NCI-H2196 (cell line): ENCODE results near the gene RARB.

ENCODE experiments used
- DNase-seq: peaks from one replicate; lab custom pipeline; 2025; ENCODE audit not compliant: unreplicated experiment; lab: John Stamatoyannopoulos, UW

RARB gene

DNA sequence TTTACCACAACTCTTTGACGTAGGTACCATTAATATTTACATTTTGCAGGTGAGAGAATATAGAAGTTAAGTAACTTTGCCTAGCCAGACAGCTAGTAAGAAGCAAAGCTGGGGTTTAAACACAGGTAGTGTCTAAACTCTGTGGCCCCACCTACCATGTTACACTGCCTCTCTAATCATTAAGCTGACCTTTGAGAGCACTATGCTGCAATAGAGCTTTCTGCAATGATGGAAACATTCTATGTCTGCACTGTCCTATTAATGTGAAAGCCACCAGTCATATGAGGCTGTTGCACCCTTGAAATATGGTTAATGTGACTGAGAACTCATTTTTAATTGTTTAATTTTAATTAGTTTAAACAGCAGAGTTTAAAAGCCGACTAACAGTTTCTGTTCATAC, 6.3 kb upstream of the RARB start:
- no peak for DNase-seq

DNA sequence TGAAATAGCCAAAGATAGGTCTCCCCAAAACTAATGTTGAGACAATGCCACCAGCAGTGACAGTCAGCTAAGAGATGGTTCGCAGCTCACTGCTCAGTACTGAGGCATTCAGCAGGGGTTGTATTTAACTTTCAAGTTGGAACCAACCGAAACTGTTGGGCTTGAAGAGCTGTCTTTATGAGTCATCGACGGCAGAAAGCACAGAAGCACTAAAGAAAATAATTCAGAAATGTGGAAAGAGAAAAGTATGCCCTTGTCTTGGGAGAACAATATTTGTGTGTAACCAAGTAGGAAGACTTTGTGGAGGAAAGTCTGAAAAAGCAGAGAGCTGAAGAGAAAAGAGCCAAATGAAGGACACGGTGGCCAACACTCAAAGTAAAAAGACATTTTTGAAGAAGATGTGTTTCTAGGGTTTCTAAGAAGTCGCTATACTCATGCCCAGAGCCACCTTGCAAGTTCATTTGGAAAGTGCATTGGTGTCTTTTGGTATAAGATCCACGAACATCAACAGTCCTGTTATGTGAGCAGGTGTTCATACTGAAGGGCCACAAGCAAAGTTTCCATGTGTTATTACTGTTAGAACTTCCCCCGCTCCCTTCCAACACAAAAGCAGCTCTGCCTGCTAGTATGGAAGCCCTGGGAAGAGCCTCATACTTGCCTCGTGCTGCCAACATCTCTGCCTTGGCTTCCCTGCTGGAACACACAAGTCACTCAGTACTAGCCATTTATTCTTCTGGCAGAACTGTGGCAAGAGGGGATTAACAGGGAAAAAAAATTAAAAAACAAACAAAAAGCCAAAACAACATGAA, 4.1 kb upstream of the RARB start:
- no peak for DNase-seq

DNA sequence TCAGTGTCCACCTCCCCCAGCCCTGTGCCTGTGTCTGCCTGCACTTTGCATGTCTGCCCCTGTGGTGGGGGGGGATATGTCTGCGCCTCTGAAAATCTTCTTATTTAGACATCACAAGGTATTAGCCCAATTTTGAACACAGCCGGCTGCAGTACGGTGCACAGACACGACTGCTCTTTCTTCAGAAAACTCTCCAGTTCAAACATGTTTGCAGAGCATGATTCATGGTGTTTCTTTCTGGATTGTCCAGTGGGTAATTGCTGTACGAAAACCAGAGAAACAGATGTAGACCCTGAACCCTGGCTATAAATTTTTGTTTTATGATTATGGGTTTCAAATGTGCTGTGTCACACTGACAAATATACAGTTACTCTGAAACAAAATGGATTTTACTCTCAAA, 3.4 kb upstream of the RARB start:
- DNase-seq: no peak

DNA sequence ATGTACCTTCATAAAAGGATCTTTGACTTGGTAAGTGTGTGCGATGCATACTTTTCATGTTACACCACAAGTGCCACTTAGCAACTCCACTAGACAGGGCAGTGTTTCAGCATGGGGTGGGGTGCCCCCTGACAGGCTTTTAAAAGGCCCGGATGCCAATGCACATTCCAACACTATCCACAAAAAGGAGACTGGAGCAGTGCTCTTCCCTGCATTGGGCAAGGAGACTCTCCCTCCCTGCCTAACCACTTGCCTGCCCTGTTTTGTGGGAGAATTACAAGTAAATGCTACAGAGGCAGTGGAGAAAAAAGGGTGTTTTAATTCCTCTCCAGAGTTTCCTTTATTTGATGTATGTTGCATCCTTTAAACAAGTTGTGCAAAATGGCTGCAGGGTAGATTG, 1.7 kb upstream of the RARB start:
- no peak for DNase-seq

DNA sequence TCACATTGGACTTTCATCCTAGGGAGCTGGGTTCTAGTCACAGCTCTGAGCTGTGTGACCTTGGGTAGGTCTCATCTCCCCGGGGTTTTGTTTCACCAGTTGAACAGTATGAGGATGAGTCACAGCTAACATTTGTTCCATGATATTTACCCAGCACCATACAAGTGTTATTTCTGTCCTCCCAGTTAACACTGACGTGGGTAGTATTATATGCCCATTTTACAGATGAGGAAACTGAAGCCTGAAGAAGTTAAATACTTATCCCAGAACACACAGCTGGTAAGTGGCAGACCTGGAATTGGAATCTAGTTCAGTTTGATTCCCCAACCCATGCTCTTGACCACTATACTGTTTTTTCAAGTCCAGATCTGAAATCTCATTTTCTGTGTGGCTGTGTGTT, 908 bp upstream of the RARB start:
- DNase-seq: no peak

DNA sequence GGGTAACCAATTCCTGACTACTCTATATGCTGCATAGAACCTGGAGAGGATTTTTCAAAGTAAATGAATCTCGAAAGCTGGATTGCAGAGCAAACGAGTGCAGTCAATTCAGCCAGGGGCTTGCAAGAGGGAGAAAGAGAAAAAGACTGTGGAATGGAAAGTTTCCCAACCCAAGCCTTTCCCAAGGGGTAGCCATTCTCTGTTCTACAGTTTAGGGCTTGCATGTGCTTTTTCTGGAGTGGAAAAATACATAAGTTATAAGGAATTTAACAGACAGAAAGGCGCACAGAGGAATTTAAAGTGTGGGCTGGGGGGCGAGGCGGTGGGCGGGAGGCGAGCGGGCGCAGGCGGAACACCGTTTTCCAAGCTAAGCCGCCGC, 511 bp upstream of the RARB start:
- no peak for DNase-seq

DNA sequence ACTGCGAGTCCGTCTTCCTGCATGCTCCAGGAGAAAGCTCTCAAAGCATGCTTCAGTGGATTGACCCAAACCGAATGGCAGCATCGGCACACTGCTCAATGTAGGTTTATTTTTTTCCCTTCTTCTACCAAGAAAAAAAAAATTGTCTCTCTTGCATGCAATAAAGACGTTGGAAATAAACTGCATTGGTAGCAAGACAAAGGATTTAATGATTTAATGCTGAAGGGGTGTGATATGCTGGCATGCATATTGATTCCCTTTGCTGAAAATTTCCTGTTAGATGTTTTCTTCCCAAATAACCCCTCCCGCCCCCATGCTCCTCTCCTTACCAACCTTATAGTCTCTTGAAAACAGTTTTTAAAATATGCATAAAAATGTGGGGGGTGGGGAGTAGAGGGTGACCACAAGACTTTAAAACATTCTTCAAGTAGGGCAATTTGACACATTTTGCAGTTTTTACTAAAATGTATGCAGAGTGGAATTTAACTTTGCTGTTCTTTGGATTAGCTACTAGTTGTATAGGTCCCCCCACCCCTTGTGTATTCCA, 799 bp downstream of the RARB start:
- DNase-seq: no peak

DNA sequence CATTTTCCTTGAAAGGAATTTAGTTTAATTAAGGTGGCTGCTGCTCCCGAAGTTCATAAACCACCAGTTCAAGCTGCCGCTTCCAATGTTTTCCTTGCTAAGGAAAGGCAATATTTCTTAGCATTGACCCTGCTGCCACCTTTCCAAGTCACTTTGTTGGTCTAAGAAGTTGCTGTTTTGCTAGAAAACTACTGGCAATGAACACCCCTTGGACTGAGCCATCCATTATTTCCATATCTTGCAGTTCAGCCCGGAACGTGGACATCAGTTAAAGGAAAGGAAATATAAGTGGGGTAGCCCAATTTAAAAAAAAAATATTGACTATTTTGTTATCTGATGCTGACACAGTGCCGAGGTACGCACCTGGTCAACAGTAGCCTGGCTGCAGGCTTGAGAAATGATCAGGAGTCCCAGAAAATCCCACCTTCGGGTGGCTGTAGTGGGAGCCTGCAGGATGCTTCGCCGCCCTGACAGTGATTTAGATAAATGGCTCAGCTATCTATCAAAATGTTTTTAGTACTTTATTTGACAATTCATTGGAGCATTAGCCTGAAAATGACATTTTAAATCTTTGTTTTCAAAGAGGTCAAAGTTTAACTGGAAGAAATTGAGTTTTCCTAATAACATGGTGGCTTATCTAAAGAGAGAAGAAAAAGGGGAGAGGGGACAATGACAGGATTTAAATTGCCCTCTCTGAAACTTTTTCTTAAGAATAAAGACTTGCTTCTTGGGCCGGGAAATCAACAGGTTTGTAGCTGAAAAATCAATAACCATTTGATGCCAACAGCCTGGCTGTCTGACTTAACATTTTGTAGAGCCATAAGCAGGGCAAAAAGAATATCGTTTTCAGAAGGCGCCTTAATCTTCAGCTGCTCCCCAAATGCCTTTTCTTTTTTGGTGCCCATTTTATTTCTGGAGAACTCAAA, 1.6 kb downstream of the RARB start:
- no peak for DNase-seq

DNA sequence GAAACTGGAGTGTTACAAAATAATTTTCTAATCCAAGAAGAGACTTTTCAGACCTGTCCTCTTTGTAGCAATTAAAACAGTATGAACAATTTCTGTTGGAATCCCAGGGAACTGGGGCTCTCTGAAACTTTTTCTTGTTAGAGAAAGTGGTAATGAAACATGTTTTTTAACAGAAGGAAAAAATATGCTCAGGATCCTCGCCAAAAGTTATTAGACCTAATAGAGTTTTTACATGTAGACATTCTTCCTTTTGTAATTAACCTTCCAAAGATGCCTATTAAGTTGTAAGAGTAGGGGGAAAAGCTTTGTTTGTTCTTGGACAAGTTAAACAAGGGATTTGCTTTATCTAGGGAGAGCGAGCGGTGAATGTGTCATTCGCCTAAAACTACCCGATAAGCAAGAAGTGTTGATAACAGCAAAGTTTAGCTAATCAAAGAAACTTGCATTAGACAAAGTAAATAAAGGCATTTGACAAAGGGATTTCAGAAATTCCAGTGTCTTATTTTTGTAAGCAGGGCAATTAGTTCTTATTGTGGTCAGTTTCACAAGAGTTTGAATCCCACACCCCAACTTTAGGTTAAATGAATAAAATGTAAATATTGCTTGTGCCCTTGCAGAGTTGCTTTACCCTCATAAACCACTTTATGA, 2.3 kb downstream of the RARB start:
- DNase-seq: no peak

DNA sequence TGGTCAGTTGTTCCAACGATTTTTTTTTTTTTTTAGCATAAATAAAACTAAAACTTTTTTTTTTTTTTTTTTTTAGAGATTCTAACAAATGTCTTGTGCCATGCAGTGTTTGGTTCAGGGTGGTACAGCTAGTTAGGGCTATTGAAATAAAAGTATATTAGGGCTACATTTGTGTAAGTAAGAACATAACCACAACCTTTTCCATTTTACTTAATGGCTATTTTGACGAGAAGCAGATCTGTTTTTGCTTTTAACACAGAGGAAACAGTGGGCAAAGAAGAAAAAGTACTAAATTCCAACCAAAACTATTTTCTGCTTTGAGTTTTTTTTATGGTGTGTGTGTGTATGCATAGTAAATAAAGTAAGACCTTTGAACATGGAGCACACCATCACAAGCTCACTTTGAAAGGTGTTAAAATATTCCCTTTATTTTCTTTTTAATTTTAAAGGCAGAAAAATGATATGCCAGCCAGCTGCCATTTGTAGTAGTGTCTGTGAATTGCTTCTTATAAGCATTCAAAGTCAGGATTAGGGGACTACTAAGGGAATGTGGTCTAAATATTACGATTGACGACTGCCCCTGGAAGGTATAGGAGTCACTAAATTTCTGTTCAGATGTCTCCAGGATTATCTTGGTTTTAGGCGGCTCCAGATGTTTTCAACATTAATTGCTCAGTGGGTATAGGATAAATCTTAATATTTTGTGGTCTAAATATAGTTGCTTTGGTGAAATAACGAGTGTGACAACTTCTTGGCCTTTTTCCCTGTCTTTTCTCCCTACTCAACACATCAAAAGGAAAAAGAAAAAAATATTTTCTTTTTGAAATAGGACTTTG, 3.1 kb downstream of the RARB start:
- DNase-seq: no peak

DNA sequence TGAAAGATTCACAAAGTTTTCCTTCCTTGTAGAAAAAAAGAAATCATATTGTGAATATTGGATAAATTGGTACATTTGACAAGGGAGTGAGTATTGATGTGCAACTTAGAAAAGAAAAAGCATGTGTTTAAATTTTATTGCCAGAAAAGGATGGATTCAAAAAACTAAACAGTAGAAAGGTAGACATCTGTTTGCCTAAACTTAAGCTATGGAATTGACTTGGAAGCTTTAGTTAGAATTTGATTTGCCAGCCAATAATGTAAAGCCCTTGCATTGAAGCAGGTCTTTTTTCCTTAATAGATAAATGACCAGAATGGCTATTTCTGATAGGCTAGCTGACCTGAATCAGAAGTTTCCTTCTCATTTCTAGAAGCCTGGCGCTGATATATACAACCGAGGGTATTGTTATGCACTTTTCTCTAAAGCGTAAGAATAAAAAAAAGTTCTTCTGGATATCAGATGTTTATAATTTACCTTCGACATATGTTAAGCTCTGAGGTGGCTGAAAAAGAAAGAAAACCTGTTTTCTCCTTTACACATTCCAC, 4.2 kb downstream of the RARB start:
- no peak for DNase-seq

DNA sequence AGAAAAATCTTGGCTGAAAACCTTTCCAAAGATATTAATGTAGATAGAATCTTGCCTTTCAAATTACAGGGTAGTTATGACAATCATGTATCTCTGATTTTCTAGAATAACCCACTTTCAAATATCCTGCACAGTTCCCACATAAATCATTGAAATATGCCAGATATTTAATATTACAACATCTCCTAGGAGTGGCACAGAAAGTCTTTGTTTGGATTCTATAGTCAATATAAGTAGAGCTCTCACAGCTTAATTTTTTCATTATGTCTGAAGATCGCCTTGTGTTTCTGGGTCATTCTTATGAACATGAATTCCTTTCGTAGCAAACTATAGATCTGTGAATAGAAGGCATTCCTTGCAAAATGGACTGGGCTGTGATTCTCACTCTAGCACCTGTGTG, 5.0 kb downstream of the RARB start:
- DNase-seq: no peak

DNA sequence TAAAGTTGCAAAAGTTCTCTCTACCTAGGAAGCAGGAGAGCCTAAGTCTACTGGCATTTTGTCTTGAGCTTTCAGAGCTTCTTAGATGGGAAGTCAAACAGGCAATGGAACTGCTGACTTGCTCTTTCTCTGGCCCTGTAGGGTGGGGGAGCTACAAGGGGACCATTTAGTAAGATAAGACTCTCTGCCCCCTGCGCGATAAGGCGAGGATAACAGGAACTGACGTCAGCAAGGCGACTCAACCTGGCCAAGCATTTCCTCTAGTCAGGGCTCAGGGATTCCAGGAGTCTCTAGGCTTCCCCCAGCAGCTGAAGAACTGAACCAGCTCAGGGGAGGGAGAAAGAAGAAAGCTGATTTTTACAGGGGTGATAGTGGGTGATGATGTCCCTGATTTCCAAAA, 5.8 kb downstream of the RARB start:
- DNase-seq: no peak

DNA sequence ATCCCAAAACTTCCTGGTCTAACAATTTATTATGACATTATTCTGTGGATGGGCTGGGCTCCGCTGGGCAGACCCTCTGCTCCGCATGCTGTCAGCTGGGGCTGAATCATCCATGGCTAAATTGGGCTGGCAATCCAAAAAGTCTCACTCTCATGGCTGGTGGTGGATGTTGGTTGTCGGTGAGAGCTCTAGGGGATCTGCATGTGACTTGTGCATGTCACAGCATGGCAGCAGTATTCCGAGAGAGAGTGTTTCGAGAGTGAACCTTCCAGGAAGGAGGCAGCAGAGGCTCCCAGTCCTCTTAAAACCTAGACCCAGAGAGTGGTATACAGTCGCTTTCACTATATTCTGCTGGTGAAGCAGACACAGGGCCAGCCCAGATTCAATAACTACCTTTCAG, 9.9 kb downstream of the RARB start:
- DNase-seq: no peak

DNA sequence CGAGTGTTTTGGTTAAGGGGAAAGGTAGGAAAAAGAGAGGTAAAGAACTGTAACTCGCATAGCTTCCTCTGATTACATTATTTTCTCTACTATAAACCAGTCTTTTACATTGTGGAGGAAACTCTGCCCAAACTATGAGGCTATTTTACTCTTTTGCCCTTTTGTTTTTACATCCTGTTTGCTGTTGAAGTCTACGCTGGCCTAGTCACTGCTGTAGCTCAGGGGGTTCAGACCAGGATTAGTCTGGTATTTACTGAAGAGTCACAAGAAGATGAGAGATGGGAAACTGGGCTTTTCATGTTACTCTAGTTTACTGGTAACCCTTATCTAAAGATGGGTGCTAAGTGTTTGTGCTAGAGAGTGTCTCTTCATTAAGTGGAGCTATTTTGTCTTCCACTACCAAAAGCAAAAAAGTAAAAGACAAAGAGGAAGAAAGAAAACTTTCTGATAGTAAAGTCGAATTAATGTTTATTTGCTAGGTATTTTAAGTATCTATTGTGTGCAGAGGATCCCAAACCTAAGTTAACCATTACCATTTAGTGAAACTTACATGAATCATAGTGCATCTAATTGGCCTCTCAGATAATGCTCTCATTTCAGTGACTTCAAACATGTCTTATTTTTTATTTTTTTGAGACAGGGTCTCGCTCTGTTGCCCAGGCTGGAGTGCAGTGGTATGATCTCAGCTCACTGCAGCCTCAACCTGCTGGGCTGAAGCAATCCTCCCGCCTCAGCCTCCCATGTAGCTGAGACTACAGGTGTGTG, 10.9 kb downstream of the RARB start:
- no peak for DNase-seq

DNA sequence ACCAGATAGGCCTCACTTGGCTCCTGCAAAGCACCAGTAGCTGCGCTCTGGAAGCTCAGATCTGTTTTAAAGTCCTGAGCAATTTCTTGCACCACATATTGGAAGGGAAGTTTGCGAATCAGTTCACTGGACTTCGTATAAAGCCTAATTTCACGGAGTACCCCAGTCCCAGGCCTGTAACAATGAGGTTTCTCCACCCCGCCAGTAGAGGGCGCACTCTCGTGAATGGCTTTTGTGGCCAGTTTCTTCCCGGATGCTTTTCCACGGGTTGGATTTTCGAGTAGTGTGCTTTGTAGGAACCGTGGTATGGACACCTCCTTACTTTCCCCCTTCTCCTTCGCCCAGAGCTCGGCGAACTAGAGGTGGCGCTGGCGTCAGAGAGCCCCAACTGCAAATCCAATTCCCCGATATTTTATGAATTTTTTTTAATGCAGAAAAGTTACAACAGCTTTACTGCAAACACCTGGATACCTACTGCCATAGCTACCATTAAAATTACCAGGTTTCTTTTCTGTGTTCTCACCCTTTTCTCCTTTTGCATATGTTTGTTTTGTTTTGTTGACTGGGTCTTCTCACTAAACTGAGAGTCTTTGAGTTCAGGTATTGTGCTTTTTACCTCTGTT, 13.3 kb downstream of the RARB start:
- DNase-seq: no peak

DNA sequence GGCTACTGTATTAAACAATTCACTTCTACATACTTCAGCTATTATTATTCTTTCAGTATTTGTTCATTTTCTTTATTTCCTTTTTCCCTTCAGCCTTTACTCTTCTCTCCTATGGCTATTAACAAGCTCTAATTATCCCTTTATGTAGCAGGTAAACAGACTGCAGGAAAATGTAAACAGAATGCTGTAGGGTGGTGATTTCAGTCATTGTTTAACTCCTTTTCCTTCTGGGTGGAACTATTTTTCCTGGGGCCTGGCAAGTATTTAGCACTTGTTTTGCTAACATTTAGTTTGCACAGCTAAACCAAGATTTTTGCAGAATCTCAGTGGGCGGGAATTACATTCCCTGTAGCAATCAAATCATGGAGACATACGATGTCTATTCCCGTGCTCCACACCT, 14.4 kb downstream of the RARB start:
- no peak for DNase-seq

DNA sequence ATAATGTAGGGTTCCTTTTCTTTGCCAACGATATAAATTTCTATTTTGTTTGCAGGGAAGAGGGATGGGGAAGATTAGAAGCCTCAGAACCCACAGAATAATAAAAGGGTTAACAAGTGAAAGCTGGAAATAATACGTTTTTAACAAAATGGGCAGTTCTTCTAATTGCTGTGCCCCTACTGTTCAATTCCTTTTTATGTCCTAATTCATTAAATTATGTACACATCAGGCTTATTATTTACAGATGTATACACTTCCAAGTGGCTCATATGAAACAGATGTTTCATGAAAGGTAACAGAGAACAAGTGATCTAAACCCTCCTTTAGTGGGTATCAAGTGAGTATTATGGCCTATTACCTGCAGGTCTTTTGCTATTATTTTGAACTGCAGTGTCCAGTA, 16.2 kb downstream of the RARB start:
- DNase-seq: no peak

DNA sequence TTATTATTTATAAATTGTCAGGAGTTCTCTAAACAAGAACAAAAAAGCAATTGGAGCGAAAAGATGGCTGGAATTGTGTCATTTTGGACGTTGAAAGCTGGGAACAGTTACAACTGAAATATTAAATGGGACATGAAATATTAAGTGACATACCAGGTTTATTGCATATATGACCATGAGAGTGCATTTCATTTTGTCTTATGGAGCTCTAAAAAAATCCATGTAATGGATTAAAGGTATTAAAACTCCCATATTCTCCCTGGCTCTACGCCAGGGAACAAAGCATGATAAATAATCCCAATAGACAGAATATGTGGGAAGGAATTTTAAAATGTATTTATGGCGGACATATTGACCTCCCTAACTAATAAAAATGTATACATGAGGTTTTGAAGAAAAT, 17.7 kb downstream of the RARB start:
- no peak for DNase-seq
